H9 (cell line): ENCODE results near the gene INPP5A. TPM values are rescaled to one million over a fixed set of nuclear protein-coding genes. Genes with fewer than 3 reads are reported as not detected.

Source experiments
- DNase-seq: peaks from one replicate; pipeline ENCODE4 v3.0.0-alpha.2; 2017
- H2AFZ ChIP-seq: one replicate; pipeline ENCODE4 v1.6.1; 2013; ENCODE audit warnings: mild to moderate bottlenecking, low read length, control low read depth, moderate library complexity
- H2AK5ac ChIP-seq: 2 replicates; pipeline ENCODE4 v1.6.1; 2013; ENCODE audit warnings: low read length, control low read depth, mixed read lengths; ENCODE audit not compliant: insufficient read length
- H2BK120ac ChIP-seq: one replicate; pipeline ENCODE4 v1.6.1; 2013; ENCODE audit warnings: low read depth, mild to moderate bottlenecking, low read length, control low read depth, inconsistent platforms; ENCODE audit not compliant: poor library complexity, severe bottlenecking
- H2BK12ac ChIP-seq: 2 replicates; pipeline ENCODE4 v1.6.1; 2013; ENCODE audit warnings: low read length, control low read depth, mixed read lengths, low read depth; ENCODE audit not compliant: insufficient read length
- H2BK15ac ChIP-seq: 2 replicates; pipeline ENCODE4 v1.6.1; 2013; ENCODE audit warnings: low read depth, low read length, control low read depth
- H2BK20ac ChIP-seq: one replicate; pipeline ENCODE4 v1.6.1; 2013; ENCODE audit warnings: low read depth, mild to moderate bottlenecking, low read length, control low read depth, inconsistent platforms; ENCODE audit not compliant: poor library complexity, severe bottlenecking
- H2BK5ac ChIP-seq: 2 replicates; pipeline ENCODE4 v1.6.1; 2013; ENCODE audit warnings: low read length, control low read depth, mixed read lengths; ENCODE audit not compliant: insufficient read length
- H3K14ac ChIP-seq: 2 replicates; pipeline ENCODE4 v1.6.1; 2013; ENCODE audit warnings: low read length, control low read depth; ENCODE audit not compliant: insufficient read depth
- H3K18ac ChIP-seq: 2 replicates; pipeline ENCODE4 v1.6.1; 2013; ENCODE audit warnings: low read depth, mild to moderate bottlenecking, mixed read lengths, low read length, control low read depth; ENCODE audit not compliant: insufficient read length
- H3K23ac ChIP-seq: 2 replicates; pipeline ENCODE4 v1.6.1; 2013; ENCODE audit warnings: low read length, control low read depth, mixed read lengths, low read depth; ENCODE audit not compliant: insufficient read length
- H3K23me2 ChIP-seq: 2 replicates; pipeline ENCODE4 v1.6.1; 2013; ENCODE audit warnings: low read depth, mild to moderate bottlenecking, mixed read lengths, low read length, control low read depth; ENCODE audit not compliant: insufficient read length, poor library complexity, severe bottlenecking
- H3K27ac ChIP-seq: 2 replicates; pipeline ENCODE4 v1.5.1; 2013; ENCODE audit warnings: low read length, control low read depth, mixed read lengths, low read depth; ENCODE audit not compliant: insufficient read length
- H3K27me3 ChIP-seq: 2 replicates; pipeline ENCODE4 v1.6.1; 2013; ENCODE audit warnings: low read length, control low read depth, inconsistent platforms; ENCODE audit not compliant: insufficient read depth
- H3K4ac ChIP-seq: 2 replicates; pipeline ENCODE4 v1.6.1; 2013; ENCODE audit warnings: low read depth, mild to moderate bottlenecking, control low read depth, inconsistent platforms, low read length, moderate library complexity
- H3K4me1 ChIP-seq: 2 replicates; pipeline ENCODE4 v1.6.1; 2013; ENCODE audit warnings: low read length, control low read depth, inconsistent platforms; ENCODE audit not compliant: insufficient read depth
- H3K4me2 ChIP-seq: 2 replicates; pipeline ENCODE4 v1.6.1; 2013; ENCODE audit warnings: low read length, control low read depth, mixed read lengths; ENCODE audit not compliant: insufficient read length, insufficient read depth
- H3K56ac ChIP-seq: 2 replicates; pipeline ENCODE4 v1.6.1; 2013; ENCODE audit warnings: low read depth, mild to moderate bottlenecking, mixed read lengths, low read length, control low read depth; ENCODE audit not compliant: insufficient read length
- H3K79me1 ChIP-seq: 2 replicates; pipeline ENCODE4 v1.6.1; 2013; ENCODE audit warnings: low read depth, mild to moderate bottlenecking, moderate library complexity, low read length, control low read depth, inconsistent platforms; ENCODE audit not compliant: insufficient read depth, poor library complexity, severe bottlenecking
- H3K79me2 ChIP-seq: 2 replicates; pipeline ENCODE4 v1.6.1; 2013; ENCODE audit warnings: low read length, control low read depth, inconsistent platforms; ENCODE audit not compliant: insufficient read depth
- H3K9ac ChIP-seq: 2 replicates; pipeline ENCODE4 v1.6.1; 2013; ENCODE audit warnings: low read length, control low read depth, mixed read lengths; ENCODE audit not compliant: insufficient read length; ENCODE audit errors: extremely low read depth
- H3K9me3 ChIP-seq: one replicate; pipeline ENCODE4 v1.6.1; 2013; ENCODE audit warnings: low read depth, low read length, inconsistent platforms; ENCODE audit not compliant: control insufficient read depth
- H3T11ph ChIP-seq: one replicate; pipeline ENCODE4 v1.6.1; 2013; ENCODE audit warnings: mild to moderate bottlenecking, low read length, control low read depth, inconsistent platforms
- H4K20me1 ChIP-seq: one replicate; pipeline ENCODE4 v1.6.1; 2013; ENCODE audit not compliant: control insufficient read depth, insufficient read length, insufficient read depth
- H4K5ac ChIP-seq: 2 replicates; pipeline ENCODE4 v1.6.1; 2013; ENCODE audit warnings: low read depth, mild to moderate bottlenecking, mixed read lengths, low read length, control low read depth; ENCODE audit not compliant: insufficient read length
- H4K8ac ChIP-seq: replicated peaks from 2 replicates; pipeline ENCODE4 v1.6.1; 2013; ENCODE audit warnings: low read length, control low read depth, mixed read lengths, low read depth; ENCODE audit not compliant: insufficient read length
- H4K91ac ChIP-seq: 2 replicates; pipeline ENCODE4 v1.6.1; 2013; ENCODE audit warnings: low read depth, mild to moderate bottlenecking, moderate library complexity, mixed read lengths, low read length, control low read depth; ENCODE audit not compliant: insufficient read length
- H3K27ac Mint-ChIP-seq, 3 experiments: 2 replicates in 2 of 3; 3 replicates in 1 of 3; pipeline ENCODE4 v1.8.0; 2020 to 2021; ENCODE audit warnings: mixed read lengths in 3 of 3, mild to moderate bottlenecking in 1 of 3, moderate library complexity in 1 of 3
- H3K27me3 Mint-ChIP-seq: 2 replicates; pipeline ENCODE4 v1.8.0; 2021; ENCODE audit warnings: low read depth, mild to moderate bottlenecking, moderate library complexity, mixed read lengths
- H3K36me3 Mint-ChIP-seq, 3 experiments: 2 replicates in 2 of 3; 3 replicates in 1 of 3; pipeline ENCODE4 v1.8.0; 2020 to 2021; ENCODE audit warnings: low read depth in 3 of 3, mixed read lengths in 3 of 3; ENCODE audit not compliant: insufficient read depth in 1 of 3
- H3K4me1 Mint-ChIP-seq, 2 experiments: 2 replicates each; pipeline ENCODE4 v1.8.0; 2020; ENCODE audit warnings: mixed read lengths in 2 of 2
- H3K4me3 Mint-ChIP-seq, 2 experiments: 2 replicates in 1 of 2; 3 replicates in 1 of 2; pipeline ENCODE4 v1.8.0; 2020 to 2021; ENCODE audit warnings: mild to moderate bottlenecking in 2 of 2, mixed read lengths in 2 of 2, moderate library complexity in 1 of 2
- H3K9me3 Mint-ChIP-seq, 2 experiments: 2 replicates in 1 of 2; 3 replicates in 1 of 2; pipeline ENCODE4 v1.8.0; 2020; ENCODE audit warnings: mild to moderate bottlenecking in 2 of 2, mixed read lengths in 2 of 2, moderate library complexity in 1 of 2
- WGBS: extraction: QIAGEN DNeasy Blood & Tissue Kit; methylation state at CpG from one replicate; pipeline ENCODE4 v1.1.7; 2013; ENCODE audit warnings: missing lambda C conversion rate, low lambda C conversion rate, mixed read lengths; ENCODE audit not compliant: insufficient read length; ENCODE audit errors: extremely low coverage; 5-methylcytosine and 5-hydroxymethylcytosine counted together
- total RNA-seq: library from RNA; stranded (reverse); gene quantifications from 2 replicates; pipeline ENCODE4 v1.2.1, GENCODE V29; 2021
- TF ChIP-seq, protein P1 (sequence below): fragments of 200-600 bp; sonication (generic); conservative IDR thresholded peaks from 3 replicates; pipeline ENCODE4 v1.8.0; 2021; ENCODE audit warnings: antibody characterized with exemption, mild to moderate bottlenecking

INPP5A gene
- total RNA-seq, 1 experiment from 2014 or later: 17.7 TPM

DNA sequence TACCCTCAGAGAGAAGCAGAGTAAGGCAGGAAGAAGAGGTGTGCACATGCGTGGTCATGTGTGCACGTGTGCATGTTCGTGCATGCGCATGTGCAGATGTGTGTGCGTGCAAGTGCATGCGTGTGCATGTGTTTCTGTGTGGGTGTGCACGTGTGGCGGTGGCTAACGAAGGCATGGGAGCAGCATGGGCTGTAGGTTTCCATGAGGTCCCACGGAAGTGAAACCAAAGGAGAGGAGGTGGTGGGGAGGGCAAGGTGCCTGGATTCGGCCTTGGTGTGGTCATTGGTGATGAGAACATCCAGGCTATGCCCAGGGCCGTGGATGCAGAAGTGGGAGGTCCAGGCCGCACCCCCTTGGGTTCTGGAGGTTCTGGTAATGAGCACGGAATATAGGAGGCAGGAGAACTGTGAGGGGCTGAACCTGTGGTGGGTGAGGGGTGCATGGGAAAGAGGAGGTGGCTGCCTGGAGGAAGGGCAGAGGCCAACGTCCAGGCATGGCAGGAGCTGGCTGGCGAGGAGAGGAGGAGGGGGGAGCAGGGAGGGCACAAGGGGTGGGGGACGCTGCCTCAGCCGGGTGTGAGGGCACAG is 2.4 kb upstream of the INPP5A start:
- Histone ChIP-seq H3T11ph (no peak overlapping the region), H3K56ac (no peak overlapping the region), H3K27ac (no peak overlapping the region), H3K23me2 (peaks cover 8% of the 10 kb centered on the region), H3K79me2 (no peaks in the 10 kb centered on the region), H3K9me3 (no peaks in the 10 kb centered on the region), H3K14ac (no peak overlapping the region), H2BK20ac (no peak overlapping the region), H3K79me1 (no peaks in the 10 kb centered on the region), H3K23ac (peak overlapping the region; percentile 63), H3K4ac (no peak overlapping the region), H2BK5ac (no peak overlapping the region), H3K27me3 (no peaks in the 10 kb centered on the region; the same call in 1 of the 2 replicates), H4K5ac (peak overlapping the region; percentile 56), H3K18ac (no peak overlapping the region), H2AFZ (no peak overlapping the region), H3K9ac (no peak overlapping the region), H4K8ac (peak overlapping the region; percentile 46), H2BK12ac (no peak overlapping the region), H3K4me1 (no peaks in the 10 kb centered on the region; the same call in 1 of the 2 replicates), H2AK5ac (no peak overlapping the region), H4K20me1 (peaks cover 3% of the 10 kb centered on the region), H2BK15ac (no peak overlapping the region), H4K91ac (no peak overlapping the region), H3K4me2 (no peak overlapping the region), H2BK120ac (no peak overlapping the region)
- H3K27ac Mint-ChIP-seq: no peak overlapping the region
- peaks cover 22 to 35% of the 10 kb centered on the region in 2 experiments for H3K4me1 Mint-ChIP-seq
- peak overlapping the region; percentile 15 to 19; a peak in 2 of 5 replicates for H3K4me3 Mint-ChIP-seq
- H3K27me3 Mint-ChIP-seq: peaks cover 57% of the 10 kb centered on the region
- TF ChIP-seq, protein P1, sequence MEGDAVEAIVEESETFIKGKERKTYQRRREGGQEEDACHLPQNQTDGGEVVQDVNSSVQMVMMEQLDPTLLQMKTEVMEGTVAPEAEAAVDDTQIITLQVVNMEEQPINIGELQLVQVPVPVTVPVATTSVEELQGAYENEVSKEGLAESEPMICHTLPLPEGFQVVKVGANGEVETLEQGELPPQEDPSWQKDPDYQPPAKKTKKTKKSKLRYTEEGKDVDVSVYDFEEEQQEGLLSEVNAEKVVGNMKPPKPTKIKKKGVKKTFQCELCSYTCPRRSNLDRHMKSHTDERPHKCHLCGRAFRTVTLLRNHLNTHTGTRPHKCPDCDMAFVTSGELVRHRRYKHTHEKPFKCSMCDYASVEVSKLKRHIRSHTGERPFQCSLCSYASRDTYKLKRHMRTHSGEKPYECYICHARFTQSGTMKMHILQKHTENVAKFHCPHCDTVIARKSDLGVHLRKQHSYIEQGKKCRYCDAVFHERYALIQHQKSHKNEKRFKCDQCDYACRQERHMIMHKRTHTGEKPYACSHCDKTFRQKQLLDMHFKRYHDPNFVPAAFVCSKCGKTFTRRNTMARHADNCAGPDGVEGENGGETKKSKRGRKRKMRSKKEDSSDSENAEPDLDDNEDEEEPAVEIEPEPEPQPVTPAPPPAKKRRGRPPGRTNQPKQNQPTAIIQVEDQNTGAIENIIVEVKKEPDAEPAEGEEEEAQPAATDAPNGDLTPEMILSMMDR: no peak
- no peak for DNase-seq
- no CpG with 5 or more reads among the region's 18 CpGs for WGBS
- H3K9me3 Mint-ChIP-seq: peaks cover 13 to 16% of the 10 kb centered on the region in 2 experiments; a peak in 4 of 5 replicates
- peaks cover 5 to 7% (median 6%) of the 10 kb centered on the region in 3 experiments; a peak in 4 of 7 replicates for H3K36me3 Mint-ChIP-seq
